Stomach (tissue), 9 donors: Measurements from ENCODE around the gene MLLT10. TPM values are rescaled to one million over a fixed set of nuclear protein-coding genes. Genes with fewer than 3 reads are reported as not detected.

ENCODE experiments used
- DNase-seq, 2 donors: peaks; one replicate each; pipeline versions ENCODE4 v3.0.0 to v3.0.0-alpha.2; 2013 to 2019
- H3K27ac ChIP-seq, 5 donors: fragments of 200-600 bp in 4 of 5; sonication (generic) in 4 of 5; one replicate each; pipeline ENCODE4 v1.5.1; 2013 to 2019; ENCODE audit warnings: mild to moderate bottlenecking in 1 of 5, moderate library complexity in 1 of 5
- H3K27me3 ChIP-seq, 3 donors: fragments of 200-600 bp; sonication (generic); one replicate each; pipeline ENCODE4 v1.5.1; 2017 to 2019; ENCODE audit warnings: mixed run types in 1 of 3
- H3K36me3 ChIP-seq, 4 donors: fragments of 200-600 bp; sonication (generic); 1 replicate in 3 of 4; 2 replicates in 1 of 4; pipeline ENCODE4 v1.5.1; 2016 to 2019
- H3K4me1 ChIP-seq, 4 donors: fragments of 200-600 bp; sonication (generic); one replicate each; pipeline ENCODE4 v1.5.1; 2016 to 2019
- H3K4me3 ChIP-seq, 4 donors: fragments of 200-600 bp; sonication (generic) in 3 of 4; one replicate each; pipeline ENCODE4 v1.5.1; 2016 to 2019; ENCODE audit warnings: mild to moderate bottlenecking in 1 of 4
- H3K9me3 ChIP-seq, 4 donors: fragments of 200-600 bp; sonication (generic); one replicate each; pipeline ENCODE4 v1.5.1; 2016 to 2019
- CTCF ChIP-seq, 7 experiments: fragments of 450-650 bp in 4 of 7; fragments of 200-600 bp in 3 of 7; sonication (generic) in 3 of 7; IDR thresholded peaks; one replicate each; pipeline ENCODE4 v1.5.1; 2016 to 2019; ENCODE audit warnings: antibody characterized with exemption in 7 of 7, control low read depth in 2 of 7, mild to moderate bottlenecking in 1 of 7
- EP300 ChIP-seq: sonication (generic); formaldehyde crosslinking; IDR thresholded peaks from one replicate; pipeline ENCODE4 v1.6.1; 2017; ENCODE audit warnings: antibody characterized with exemption
- POLR2A ChIP-seq, 4 donors: fragments of 450-650 bp; IDR thresholded peaks; one replicate each; pipeline ENCODE4 v1.6.1; 2016; ENCODE audit warnings: antibody characterized with exemption in 4 of 4, control low read depth in 2 of 4, mild to moderate bottlenecking in 1 of 4, moderate library complexity in 1 of 4
- POLR2AphosphoS5 ChIP-seq, 3 donors: sonication (generic); formaldehyde crosslinking; IDR thresholded peaks; one replicate each; pipeline ENCODE4 v1.6.1; 2016; ENCODE audit warnings: antibody characterized with exemption in 3 of 3
- WGBS, 5 donors: extraction: QIAGEN DNeasy Blood & Tissue Kit in 3 of 5; methylation state at CpG; one replicate each; pipeline versions ENCODE4 v1.1.5 to v1.1.7; 2013 to 2018; 5-methylcytosine and 5-hydroxymethylcytosine counted together
- intact Hi-C: fragments of 100-400 bp; cut with DNase I; formaldehyde crosslinking; loops from one replicate; pipeline ENCODE4 v1.15.1; 2023; ENCODE audit warnings: low total_unique reads
- polyA plus RNA-seq, 3 donors: library from polyadenylated mRNA; stranded (reverse); fragments of 200-250 nt; gene quantifications; one replicate each; pipeline ENCODE4 v1.2.3, GENCODE V29; 2013
- total RNA-seq, 5 donors: library from RNA; depleted of rRNA; stranded (reverse); fragments of >200 nt; gene quantifications; one replicate each; pipeline versions ENCODE4 v1.1.0 to v1.2.3, GENCODE V29; 2014 to 2016
- donor health status: healthy with polysubstance abuse.
- donor health status: Bipolar disorder and iron deficiency.
- donor health status: healthy.

MLLT10 gene
- total and polyA plus RNA-seq, 8 donors: 12.8 to 76.9 (median 23.8) TPM

DNA sequence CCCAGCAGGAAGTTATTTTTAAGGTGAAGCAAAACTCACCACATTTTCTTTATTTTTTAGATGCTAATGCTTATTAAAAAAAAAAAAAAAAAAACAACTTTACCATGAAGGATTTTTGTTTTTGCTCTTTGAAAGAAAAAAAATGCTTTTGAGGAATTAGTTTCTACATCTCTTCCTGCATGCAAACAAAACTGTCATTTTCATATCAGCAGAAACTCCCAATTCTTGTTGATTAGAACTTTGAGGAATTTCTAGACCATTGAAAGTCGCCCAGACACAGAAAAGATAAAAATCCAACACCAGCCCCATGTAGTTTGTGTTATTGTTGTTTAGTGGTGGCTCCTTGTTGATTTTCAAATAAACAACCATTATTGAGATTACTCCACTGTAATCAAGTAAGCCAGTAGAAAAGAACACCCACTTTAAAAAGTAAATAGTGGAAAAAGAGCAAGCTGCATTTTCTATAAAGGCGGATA lies 22.9 kb upstream of the MLLT10 start:
- no peaks in the 10 kb centered on the region for H3K36me3 ChIP-seq
- H3K9me3 ChIP-seq: no peaks in the 10 kb centered on the region
- TF ChIP-seq CTCF (IDR thresholded peaks at IDR 0.05) (no peak), EP300 (no peak), POLR2AphosphoS5 (IDR thresholded peaks at IDR 0.05) (no peak), POLR2A (IDR thresholded peaks at IDR 0.05) (no peak)
- H3K27me3 ChIP-seq: peaks cover 0 to 56% (median 39%) of the 10 kb centered on the region in 3 donors
- 78 to 87% (median 84%) methylated on average over 2 of the region's 2 CpGs for WGBS, 5 donors
- intact Hi-C loops: no loop called here
- no peak overlapping the region for H3K27ac ChIP-seq
- no peak overlapping the region for H3K4me3 ChIP-seq
- peaks cover 0 to 32% (median 10%) of the 10 kb centered on the region in 4 donors for H3K4me1 ChIP-seq
- no peak for DNase-seq

- no peak for DNase-seq
- Histone ChIP-seq H3K9me3 (no peaks in the 10 kb centered on the region), H3K4me3 (no peak overlapping the region), H3K27me3 (peaks cover 0 to 62% (median 44%) of the 10 kb centered on the region in 3 donors), H3K36me3 (no peaks in the 10 kb centered on the region), H3K4me1 (peaks cover 0 to 38% (median 15%) of the 10 kb centered on the region in 4 donors), H3K27ac (no peak overlapping the region)
- intact Hi-C loops: no loop called here
- TF ChIP-seq POLR2A (IDR thresholded peaks at IDR 0.05): no peak
- no peak for TF ChIP-seq POLR2AphosphoS5 (IDR thresholded peaks at IDR 0.05)
- no peak for TF ChIP-seq CTCF (IDR thresholded peaks at IDR 0.05)
- no peak for TF ChIP-seq EP300
- 89 to 94% (median 90%) methylated on average over 3 of the region's 3 CpGs for WGBS, 5 donors
Observed at GRCh38 chr10:21511946-21512572, 22.0 kb upstream of the MLLT10 start.

DNA sequence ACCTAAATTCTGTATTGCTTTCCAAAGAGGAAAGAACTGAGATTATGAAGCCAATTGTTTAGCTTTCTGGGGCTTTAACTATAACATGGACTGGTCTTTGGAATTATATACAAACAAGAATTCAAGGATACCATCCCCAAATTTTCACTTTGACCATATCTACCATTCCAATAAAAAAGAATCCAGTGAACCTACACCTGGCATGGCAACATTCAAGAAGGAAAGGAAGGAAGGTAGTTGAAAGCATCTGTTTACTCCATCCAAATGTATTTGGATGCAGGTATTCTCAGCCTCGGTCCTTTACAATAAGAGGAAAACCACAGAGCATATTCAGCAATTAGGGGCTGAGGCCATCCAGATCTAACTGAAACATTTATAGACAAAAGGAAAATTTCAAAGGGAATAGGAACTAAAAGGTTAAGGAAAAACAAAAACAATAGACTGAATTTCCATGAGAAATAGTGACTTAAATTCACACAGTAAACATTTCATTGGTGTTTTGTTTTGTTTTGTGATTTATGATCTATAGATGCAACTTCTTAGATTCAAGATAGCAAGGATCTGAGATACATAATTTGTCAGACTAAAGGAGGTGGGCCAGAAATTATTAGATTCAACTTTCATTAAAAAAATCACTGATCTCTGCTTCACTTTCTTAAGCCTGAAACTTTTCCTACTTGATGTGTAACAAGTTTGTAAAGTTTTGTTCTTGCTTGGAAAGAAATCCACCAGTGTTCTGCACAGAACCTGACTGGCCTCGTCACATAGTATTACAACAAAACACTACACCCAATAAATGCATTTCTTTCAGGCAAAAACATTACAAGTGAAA lies 21.2 kb upstream of the MLLT10 start:
- peaks cover 0 to 69% (median 51%) of the 10 kb centered on the region in 3 donors for H3K27me3 ChIP-seq
- intact Hi-C loops: no loop called here
- TF ChIP-seq POLR2A (IDR thresholded peaks at IDR 0.05): no peak
- TF ChIP-seq CTCF (IDR thresholded peaks at IDR 0.05): no peak
- no peak for TF ChIP-seq EP300
- TF ChIP-seq POLR2AphosphoS5 (IDR thresholded peaks at IDR 0.05): no peak

DNA sequence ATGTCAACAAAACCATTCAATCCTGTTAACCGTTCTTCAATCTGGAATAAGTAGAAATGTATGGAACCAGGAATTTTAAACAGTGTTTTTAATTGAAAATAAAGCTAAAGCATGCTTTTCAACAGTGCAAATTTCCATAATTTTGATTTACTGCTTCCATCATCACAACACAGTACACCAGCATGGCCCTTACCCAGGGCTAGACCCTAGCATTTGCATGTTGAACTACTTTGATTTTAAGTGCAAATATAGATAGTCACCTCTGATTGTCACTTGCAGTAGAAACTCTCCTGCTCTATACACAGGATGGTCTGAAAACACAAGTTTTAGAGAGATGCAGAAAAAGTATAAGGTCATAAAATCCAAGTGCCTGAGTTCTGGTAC lies 20.6 kb upstream of the MLLT10 start:
- WGBS, 5 donors: 64 to 96% (median 92%) methylated on average over 1 of the region's 1 CpG
- H3K36me3 ChIP-seq: no peaks in the 10 kb centered on the region
- intact Hi-C loops: no loop called here
- no peak overlapping the region for H3K27ac ChIP-seq
- no peak overlapping the region for H3K4me3 ChIP-seq
- H3K27me3 ChIP-seq: peaks cover 0 to 71% (median 58%) of the 10 kb centered on the region in 3 donors
- DNase-seq: no peak
- H3K4me1 ChIP-seq: peaks cover 6 to 51% (median 28%) of the 10 kb centered on the region in 4 donors
- TF ChIP-seq POLR2AphosphoS5 (IDR thresholded peaks at IDR 0.05): no peak
- no peak for TF ChIP-seq POLR2A (IDR thresholded peaks at IDR 0.05)
- TF ChIP-seq EP300: no peak
- no peak for TF ChIP-seq CTCF (IDR thresholded peaks at IDR 0.05)
- no peaks in the 10 kb centered on the region for H3K9me3 ChIP-seq

More for the DNA sequence above, 21.2 kb upstream of the MLLT10 start:
- Histone ChIP-seq H3K4me3 (no peak overlapping the region), H3K36me3 (no peaks in the 10 kb centered on the region), H3K9me3 (no peaks in the 10 kb centered on the region), H3K27ac (no peak overlapping the region), H3K4me1 (peaks cover 2 to 45% (median 22%) of the 10 kb centered on the region in 4 donors)
- WGBS, 5 donors: 82 to 94% (median 90%) methylated on average over 2 of the region's 2 CpGs
- no peak for DNase-seq
